GM10266 (cell line): Measurements from ENCODE around the gene DUSP22.

Source experiments
- DNase-seq: peaks from one replicate; pipeline ENCODE4 v3.0.0; 2012; ENCODE audit errors: extremely low spot score
- CTCF ChIP-seq: IDR thresholded peaks from 2 replicates; pipeline ENCODE4 v1.5.1; 2012; ENCODE audit warnings: mild to moderate bottlenecking, low read depth; ENCODE audit not compliant: control insufficient read depth, insufficient read depth; ENCODE audit errors: missing control alignments

Gene DUSP22

GRCh38 chr6:319177-320131 lies 27.2 kb downstream of the DUSP22 start:
- DNase-seq, result peak; percentile 69
- no peak for TF ChIP-seq CTCF

GRCh38 chr6:320351-321157 lies 28.3 kb downstream of the DUSP22 start:
- no peak for DNase-seq
- no peak for TF ChIP-seq CTCF

GRCh38 chr6:321158-321438 lies 28.8 kb downstream of the DUSP22 start:
- TF ChIP-seq CTCF, result no peak
- DNase-seq, result no peak

GRCh38 chr6:321536-322258 lies 29.4 kb downstream of the DUSP22 start:
- no peak for DNase-seq
- no peak for TF ChIP-seq CTCF

GRCh38 chr6:322259-322930 lies 30.1 kb downstream of the DUSP22 start:
- TF ChIP-seq CTCF, result peak; percentile 36
- DNase-seq, result no peak

- TF ChIP-seq CTCF, result no peak
- no peak for DNase-seq
Measured at GRCh38 chr6:322940-323729, 30.8 kb downstream of the DUSP22 start.
